Measurements from ENCODE around the gene WIPI1. TPM values are rescaled to one million over a fixed set of nuclear protein-coding genes. Genes with fewer than 3 reads are reported as not detected.

Gene WIPI1
- total and polyA plus RNA-seq, 2 of the 13 experiments (the other 11 are each of a cell fraction or from before 2014, with no cell fraction given): 29.4 to 141 TPM

DNA sequence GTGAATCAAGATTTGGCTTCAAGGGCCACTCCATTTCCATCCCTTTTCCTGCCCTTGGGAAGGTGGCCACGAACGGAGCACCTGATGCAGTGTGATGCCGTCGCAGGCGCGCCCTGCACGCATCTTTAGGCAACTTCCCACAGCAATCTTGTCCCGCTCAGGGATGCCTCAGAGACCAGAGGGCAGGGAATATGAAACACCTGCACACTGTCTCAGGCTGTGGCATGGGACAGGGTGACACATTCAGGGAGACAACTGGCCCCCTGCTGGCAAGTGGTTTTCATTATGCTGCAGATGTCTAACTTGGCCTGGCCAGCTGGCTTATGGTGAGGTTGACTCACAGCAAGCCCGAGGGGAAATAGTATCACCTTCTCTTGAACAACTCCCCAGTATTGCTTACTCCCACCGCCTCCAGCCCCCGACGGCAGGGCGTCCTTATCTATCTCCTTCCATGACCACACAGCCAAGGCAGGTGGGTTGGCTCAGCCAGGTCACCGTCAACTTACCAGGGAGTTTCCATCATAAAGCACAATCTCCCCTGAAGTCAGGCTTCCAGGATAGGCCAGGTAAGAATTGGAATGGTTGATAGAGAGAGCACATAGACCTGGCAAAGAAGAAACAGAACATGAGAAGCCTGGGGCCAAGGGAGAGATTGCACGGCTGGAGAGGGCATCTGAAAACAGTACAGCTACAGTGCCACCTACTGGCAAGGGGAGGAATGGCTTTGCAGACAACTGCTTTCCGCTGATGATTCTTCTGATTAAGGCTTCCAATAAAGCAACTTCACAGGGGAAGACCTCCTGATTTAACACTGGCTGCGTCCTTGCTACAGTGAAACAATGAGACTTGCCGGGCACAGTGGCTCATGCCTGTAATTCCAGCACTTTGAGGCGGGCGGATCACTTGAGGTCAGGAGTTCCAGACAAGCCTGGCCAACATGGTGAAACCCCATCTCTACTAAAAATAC is 21.1 kb downstream of the WIPI1 start (continued):
- TF ChIP-seq, protein P1, sequence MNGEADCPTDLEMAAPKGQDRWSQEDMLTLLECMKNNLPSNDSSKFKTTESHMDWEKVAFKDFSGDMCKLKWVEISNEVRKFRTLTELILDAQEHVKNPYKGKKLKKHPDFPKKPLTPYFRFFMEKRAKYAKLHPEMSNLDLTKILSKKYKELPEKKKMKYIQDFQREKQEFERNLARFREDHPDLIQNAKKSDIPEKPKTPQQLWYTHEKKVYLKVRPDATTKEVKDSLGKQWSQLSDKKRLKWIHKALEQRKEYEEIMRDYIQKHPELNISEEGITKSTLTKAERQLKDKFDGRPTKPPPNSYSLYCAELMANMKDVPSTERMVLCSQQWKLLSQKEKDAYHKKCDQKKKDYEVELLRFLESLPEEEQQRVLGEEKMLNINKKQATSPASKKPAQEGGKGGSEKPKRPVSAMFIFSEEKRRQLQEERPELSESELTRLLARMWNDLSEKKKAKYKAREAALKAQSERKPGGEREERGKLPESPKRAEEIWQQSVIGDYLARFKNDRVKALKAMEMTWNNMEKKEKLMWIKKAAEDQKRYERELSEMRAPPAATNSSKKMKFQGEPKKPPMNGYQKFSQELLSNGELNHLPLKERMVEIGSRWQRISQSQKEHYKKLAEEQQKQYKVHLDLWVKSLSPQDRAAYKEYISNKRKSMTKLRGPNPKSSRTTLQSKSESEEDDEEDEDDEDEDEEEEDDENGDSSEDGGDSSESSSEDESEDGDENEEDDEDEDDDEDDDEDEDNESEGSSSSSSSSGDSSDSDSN (CRISPR knock-in tag; IDR thresholded peaks at IDR 0.05): peak; percentile 40; the same call in 1 of the 2 replicates
- TF ChIP-seq, protein P2, sequence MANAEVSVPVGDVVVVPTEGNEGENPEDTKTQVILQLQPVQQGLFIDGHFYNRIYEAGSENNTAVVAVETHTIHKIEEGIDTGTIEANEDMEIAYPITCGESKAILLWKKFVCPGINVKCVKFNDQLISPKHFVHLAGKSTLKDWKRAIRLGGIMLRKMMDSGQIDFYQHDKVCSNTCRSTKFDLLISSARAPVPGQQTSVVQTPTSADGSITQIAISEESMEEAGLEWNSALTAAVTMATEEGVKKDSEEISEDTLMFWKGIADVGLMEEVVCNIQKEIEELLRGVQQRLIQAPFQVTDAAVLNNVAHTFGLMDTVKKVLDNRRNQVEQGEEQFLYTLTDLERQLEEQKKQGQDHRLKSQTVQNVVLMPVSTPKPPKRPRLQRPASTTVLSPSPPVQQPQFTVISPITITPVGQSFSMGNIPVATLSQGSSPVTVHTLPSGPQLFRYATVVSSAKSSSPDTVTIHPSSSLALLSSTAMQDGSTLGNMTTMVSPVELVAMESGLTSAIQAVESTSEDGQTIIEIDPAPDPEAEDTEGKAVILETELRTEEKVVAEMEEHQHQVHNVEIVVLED (CRISPR knock-in tag; IDR thresholded peaks at IDR 0.05; ENCODE audit: borderline replicate concordance): 0 out of 2 replicates have a peak, but pooled peaks have one; percentile 29
- 0 out of 2 replicates have a peak, but pooled peaks have one; percentile 19 for TF ChIP-seq HES4 (CRISPR knock-in tag; IDR thresholded peaks at IDR 0.05; ENCODE audit: borderline replicate concordance)
- TF ChIP-seq SCMH1 (CRISPR knock-in tag; IDR thresholded peaks at IDR 0.05; ENCODE audit: borderline replicate concordance): no peak
- TF ChIP-seq RXRB (CRISPR knock-in tag; IDR thresholded peaks at IDR 0.05; ENCODE audit: borderline replicate concordance): peak; percentile 28; the same call in 1 of the 2 replicates
- peak; percentile 58; the same call in 1 of the 2 replicates for TF ChIP-seq MEF2D (CRISPR knock-in tag; IDR thresholded peaks at IDR 0.05)
- no peak; the same call in 1 of the 2 replicates for TF ChIP-seq PHF8 (CRISPR knock-in tag; IDR thresholded peaks at IDR 0.05)
- TF ChIP-seq SATB2 (CRISPR knock-in tag; IDR thresholded peaks at IDR 0.05): no peak
- TF ChIP-seq KDM3A (CRISPR knock-in tag; IDR thresholded peaks at IDR 0.05; ENCODE audit: low read depth): peak; percentile 74; the same call in 1 of the 2 replicates
- TF ChIP-seq, protein P3, sequence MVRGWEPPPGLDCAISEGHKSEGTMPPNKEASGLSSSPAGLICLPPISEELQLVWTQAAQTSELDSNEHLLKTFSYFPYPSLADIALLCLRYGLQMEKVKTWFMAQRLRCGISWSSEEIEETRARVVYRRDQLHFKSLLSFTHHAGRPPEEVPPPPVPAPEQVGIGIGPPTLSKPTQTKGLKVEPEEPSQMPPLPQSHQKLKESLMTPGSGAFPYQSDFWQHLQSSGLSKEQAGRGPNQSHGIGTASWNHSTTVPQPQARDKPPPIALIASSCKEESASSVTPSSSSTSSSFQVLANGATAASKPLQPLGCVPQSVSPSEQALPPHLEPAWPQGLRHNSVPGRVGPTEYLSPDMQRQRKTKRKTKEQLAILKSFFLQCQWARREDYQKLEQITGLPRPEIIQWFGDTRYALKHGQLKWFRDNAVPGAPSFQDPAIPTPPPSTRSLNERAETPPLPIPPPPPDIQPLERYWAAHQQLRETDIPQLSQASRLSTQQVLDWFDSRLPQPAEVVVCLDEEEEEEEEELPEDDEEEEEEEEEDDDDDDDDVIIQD (CRISPR knock-in tag; IDR thresholded peaks at IDR 0.05; ENCODE audit: low read depth): 0 out of 2 replicates have a peak, but pooled peaks have one; percentile 44
- 0 out of 2 replicates have a peak, but pooled peaks have one; percentile 19 for TF ChIP-seq ERF (CRISPR knock-in tag; IDR thresholded peaks at IDR 0.05)
- no peak for TF ChIP-seq MBNL3 (CRISPR knock-in tag; conservative IDR thresholded peaks at IDR 0.05)
- TF ChIP-seq HDAC2 (CRISPR knock-in tag; IDR thresholded peaks at IDR 0.05): no peak; the same call in 1 of the 2 replicates
- no peak for TF ChIP-seq NPAS2 (CRISPR knock-in tag; IDR thresholded peaks at IDR 0.05; ENCODE audit: borderline replicate concordance)
- peak; percentile 31; the same call in 1 of the 2 replicates for TF ChIP-seq BHLHE40 (IDR thresholded peaks at IDR 0.05; ENCODE audit: low read length)

Data from HepG2 (cell line).